ENCODE results near the gene NPAS3.

Gene NPAS3

DNA sequence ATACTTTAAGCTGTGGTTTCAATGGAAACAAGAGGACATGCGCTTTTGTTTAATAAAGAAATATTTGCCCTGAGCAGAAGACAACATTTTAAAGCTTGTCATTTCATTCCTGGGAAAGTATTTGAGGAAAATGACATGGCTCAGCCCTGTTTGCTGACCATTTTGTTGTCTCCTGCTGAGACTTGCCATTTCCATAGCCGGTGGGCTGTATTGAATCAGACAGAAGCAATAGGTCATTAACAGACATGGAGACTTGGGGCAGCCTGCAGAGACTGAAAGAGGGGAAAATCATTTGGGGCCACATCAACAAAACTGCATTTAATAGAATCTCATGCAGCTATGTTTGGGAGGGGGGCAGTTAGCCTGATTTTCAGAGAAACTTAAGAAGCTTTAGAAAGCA is 443.0 kb downstream of the NPAS3 start:
- TF ChIP-seq, protein P1, sequence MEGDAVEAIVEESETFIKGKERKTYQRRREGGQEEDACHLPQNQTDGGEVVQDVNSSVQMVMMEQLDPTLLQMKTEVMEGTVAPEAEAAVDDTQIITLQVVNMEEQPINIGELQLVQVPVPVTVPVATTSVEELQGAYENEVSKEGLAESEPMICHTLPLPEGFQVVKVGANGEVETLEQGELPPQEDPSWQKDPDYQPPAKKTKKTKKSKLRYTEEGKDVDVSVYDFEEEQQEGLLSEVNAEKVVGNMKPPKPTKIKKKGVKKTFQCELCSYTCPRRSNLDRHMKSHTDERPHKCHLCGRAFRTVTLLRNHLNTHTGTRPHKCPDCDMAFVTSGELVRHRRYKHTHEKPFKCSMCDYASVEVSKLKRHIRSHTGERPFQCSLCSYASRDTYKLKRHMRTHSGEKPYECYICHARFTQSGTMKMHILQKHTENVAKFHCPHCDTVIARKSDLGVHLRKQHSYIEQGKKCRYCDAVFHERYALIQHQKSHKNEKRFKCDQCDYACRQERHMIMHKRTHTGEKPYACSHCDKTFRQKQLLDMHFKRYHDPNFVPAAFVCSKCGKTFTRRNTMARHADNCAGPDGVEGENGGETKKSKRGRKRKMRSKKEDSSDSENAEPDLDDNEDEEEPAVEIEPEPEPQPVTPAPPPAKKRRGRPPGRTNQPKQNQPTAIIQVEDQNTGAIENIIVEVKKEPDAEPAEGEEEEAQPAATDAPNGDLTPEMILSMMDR (IDR thresholded peaks at IDR 0.05; ENCODE audit: insufficient read depth, low read depth, low read length, missing control alignments), result no peak
- no peak overlapping the region for H3K4me3 ChIP-seq (ENCODE audit: low read depth, low read length)
- no peak for DNase-seq (ENCODE audit: low read depth)

DNA sequence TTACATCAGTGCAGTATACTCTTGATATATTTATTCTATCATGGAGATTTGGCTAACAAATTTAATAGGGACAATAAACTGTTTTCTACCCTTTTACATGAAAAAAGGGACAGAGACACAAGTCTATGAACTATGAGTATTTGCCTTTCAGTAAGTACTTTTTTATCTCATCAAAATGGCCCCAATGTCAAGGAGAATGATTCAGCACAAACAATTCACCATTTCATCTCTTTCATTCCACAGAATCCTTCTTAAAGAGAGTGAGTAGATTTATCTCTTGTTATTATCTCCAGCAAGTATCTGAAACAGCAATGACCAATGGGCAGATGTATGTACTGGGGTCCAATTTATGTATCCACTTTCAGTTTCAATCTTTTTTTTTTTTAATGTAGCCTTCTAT is 447.5 kb downstream of the NPAS3 start:
- DNase-seq (ENCODE audit: low read depth), result no peak
- no peak overlapping the region for H3K4me3 ChIP-seq (ENCODE audit: low read depth, low read length)
- TF ChIP-seq, protein P1 (IDR thresholded peaks at IDR 0.05; ENCODE audit: insufficient read depth, low read depth, low read length, missing control alignments), result no peak

DNA sequence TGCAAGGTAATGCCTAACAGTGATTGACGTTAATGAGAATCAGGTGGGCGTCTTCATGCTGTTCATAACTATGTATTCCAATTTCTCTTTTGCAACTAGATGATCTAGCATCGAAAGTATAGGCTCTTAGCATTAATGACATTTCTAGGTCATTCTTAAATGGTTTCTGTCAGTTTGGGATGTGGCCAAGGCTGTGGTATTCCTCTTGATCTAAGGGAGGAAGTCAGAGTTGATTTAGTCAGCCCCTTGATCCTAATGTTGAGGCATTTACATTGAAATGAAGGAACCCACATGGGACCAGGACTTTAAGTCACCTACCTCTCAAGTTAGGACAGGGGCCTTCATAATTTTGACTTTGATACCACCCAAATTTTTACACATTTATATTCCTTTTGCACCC is 448.1 kb downstream of the NPAS3 start:
- H3K4me3 ChIP-seq (ENCODE audit: low read depth, low read length), result no peak overlapping the region
- TF ChIP-seq, protein P1 (IDR thresholded peaks at IDR 0.05; ENCODE audit: insufficient read depth, low read depth, low read length, missing control alignments), result no peak
- DNase-seq (ENCODE audit: low read depth), result no peak

DNA sequence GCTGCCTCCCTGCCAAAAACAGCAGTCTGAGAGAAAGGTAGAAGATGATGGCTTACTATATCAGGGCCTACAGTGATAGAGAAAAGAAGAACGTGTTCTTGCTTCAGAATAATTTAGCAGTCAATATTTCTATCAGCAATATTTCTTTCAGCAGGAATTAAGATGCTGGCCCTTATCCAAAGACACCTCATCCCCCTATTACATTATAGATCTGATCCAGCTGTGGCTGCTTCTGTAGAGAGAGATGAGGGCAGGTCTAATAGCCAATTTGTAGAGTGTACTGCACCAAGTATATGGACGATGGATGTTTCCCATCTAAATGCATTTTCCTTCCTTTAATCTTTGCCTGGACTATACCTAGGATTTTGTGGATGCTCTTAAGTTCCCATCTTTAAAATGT is 451.7 kb downstream of the NPAS3 start:
- TF ChIP-seq, protein P1 (IDR thresholded peaks at IDR 0.05; ENCODE audit: insufficient read depth, low read depth, low read length, missing control alignments), result no peak
- no peak overlapping the region for H3K4me3 ChIP-seq (ENCODE audit: low read depth, low read length)
- no peak for DNase-seq (ENCODE audit: low read depth)

GRCh38 chr14:33393231-33393894 is 454.7 kb downstream of the NPAS3 start:
- DNase-seq (ENCODE audit: low read depth), result no peak
- no peak overlapping the region for H3K4me3 ChIP-seq (ENCODE audit: low read depth, low read length)
- TF ChIP-seq, protein P1 (IDR thresholded peaks at IDR 0.05; ENCODE audit: insufficient read depth, low read depth, low read length, missing control alignments), result no peak

DNA sequence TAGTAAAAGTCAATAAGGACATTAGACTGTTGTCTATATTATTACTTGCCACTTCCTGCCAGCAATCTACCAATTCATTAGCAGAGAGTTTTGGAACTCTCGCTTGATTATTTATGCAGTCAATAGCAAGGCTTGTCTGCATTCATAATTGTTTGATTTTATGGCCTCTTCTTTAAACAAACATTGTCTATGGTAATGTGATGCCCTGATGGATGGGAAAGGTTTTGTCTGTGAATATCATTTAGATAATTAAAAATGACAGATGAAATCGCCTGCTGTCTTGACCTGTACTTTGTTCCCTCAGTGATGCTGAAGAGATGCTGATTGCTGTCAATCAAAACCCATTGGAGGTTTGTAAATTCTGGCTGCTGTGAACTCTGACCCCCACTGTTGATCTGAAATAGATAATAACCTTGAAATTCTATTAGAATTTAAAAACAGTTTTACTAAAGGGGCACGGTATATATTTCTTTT is 455.3 kb downstream of the NPAS3 start:
- H3K4me3 ChIP-seq (ENCODE audit: low read depth, low read length), result no peak overlapping the region
- TF ChIP-seq, protein P1 (IDR thresholded peaks at IDR 0.05; ENCODE audit: insufficient read depth, low read depth, low read length, missing control alignments), result no peak
- DNase-seq (ENCODE audit: low read depth), result no peak

GRCh38 chr14:33401311-33401710 is 462.6 kb downstream of the NPAS3 start:
- no peak for DNase-seq (ENCODE audit: low read depth)

More at GRCh38 chr14:33401311-33401710, 462.6 kb downstream of the NPAS3 start:
- no peak overlapping the region for H3K4me3 ChIP-seq (ENCODE audit: low read depth, low read length)
- TF ChIP-seq, protein P1 (IDR thresholded peaks at IDR 0.05; ENCODE audit: insufficient read depth, low read depth, low read length, missing control alignments), result no peak
